ENCODE measurements around the gene HNRNPR.

DNA sequence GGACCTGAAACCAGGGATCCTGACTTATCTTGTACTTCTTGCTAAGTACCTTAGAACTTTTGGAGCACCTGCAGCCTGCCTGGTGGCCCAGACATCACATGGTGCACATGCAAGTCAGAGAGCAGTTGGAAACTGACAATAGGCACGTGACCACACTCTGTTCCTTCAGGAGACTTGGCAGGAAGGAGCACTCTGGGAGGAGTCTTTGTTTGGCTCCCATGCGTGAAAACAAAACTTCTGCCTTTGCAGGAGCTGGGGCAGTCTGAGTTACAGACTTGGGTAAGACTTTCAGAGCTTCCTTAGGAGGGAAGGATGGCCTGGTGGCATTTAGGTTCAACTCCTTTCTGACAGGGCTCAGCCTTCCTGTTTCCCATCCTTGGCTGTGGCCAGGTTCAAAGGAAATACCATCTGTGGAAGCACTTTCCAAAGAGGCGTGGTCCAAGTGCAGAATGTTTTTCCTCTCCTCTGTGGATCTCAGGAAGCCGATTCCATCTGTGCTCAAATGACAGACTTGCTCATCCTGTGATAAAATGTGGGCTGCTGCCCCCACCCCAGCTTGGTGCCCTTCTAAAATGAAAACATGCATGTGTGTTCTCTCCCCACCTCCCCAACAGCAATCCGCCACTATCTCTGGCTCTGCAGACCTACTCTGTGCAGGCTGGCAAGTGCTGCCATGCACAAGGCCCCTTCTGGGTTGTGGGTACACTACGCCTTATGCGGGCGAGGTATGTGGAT lies 39.7 kb upstream of the HNRNPR start:
- TF ChIP-seq, protein P1, sequence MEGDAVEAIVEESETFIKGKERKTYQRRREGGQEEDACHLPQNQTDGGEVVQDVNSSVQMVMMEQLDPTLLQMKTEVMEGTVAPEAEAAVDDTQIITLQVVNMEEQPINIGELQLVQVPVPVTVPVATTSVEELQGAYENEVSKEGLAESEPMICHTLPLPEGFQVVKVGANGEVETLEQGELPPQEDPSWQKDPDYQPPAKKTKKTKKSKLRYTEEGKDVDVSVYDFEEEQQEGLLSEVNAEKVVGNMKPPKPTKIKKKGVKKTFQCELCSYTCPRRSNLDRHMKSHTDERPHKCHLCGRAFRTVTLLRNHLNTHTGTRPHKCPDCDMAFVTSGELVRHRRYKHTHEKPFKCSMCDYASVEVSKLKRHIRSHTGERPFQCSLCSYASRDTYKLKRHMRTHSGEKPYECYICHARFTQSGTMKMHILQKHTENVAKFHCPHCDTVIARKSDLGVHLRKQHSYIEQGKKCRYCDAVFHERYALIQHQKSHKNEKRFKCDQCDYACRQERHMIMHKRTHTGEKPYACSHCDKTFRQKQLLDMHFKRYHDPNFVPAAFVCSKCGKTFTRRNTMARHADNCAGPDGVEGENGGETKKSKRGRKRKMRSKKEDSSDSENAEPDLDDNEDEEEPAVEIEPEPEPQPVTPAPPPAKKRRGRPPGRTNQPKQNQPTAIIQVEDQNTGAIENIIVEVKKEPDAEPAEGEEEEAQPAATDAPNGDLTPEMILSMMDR (IDR thresholded peaks at IDR 0.05) = no peak
- no peak for TF ChIP-seq POLR2A (IDR thresholded peaks at IDR 0.05)

Data from uterus (tissue), 2 donors.